Testis (tissue), 2 donors: Measurements from ENCODE around the gene MAGI1.

Experiments
- CTCF ChIP-seq, 3 experiments: fragments of 450-650 bp in 2 of 3; fragments of 200-600 bp in 1 of 3; sonication (generic) in 1 of 3; IDR thresholded peaks; one replicate each; pipeline ENCODE4 v1.5.1; 2016 to 2019; ENCODE audit warnings: antibody characterized with exemption in 3 of 3, mild to moderate bottlenecking in 2 of 3, moderate library complexity in 1 of 3
- POLR2A ChIP-seq: fragments of 450-650 bp; IDR thresholded peaks from one replicate; pipeline ENCODE4 v1.6.1; 2017; ENCODE audit warnings: antibody characterized with exemption, mild to moderate bottlenecking, moderate library complexity

GRCh38 chr3:65493938-65494337, 544.8 kb downstream of the MAGI1 start:
- TF ChIP-seq CTCF (IDR thresholded peaks at IDR 0.05) (no peak), POLR2A (no peak)
